HEK293 (cell line): Measurements from ENCODE around the gene SLC2A4.

Source experiments
- CTCF ChIP-seq: fragments of 450-650 bp; formaldehyde crosslinking; IDR thresholded peaks from 2 replicates; pipeline ENCODE4 v1.5.1; 2016; ENCODE audit warnings: missing biosample characterization, missing genetic modification characterization
- EGR2 ChIP-seq: fragments of 450-650 bp; formaldehyde crosslinking; IDR thresholded peaks from 2 replicates; pipeline ENCODE4 v1.5.1; 2016; ENCODE audit warnings: low read depth, missing biosample characterization, missing genetic modification characterization
- GLI2 ChIP-seq: fragments of 450-650 bp; formaldehyde crosslinking; IDR thresholded peaks from 2 replicates; pipeline ENCODE4; 2017; ENCODE audit warnings: missing biosample characterization, missing genetic modification characterization, low read depth, borderline replicate concordance
- GLIS1 ChIP-seq: fragments of 450-650 bp; formaldehyde crosslinking; IDR thresholded peaks from 2 replicates; pipeline ENCODE4 v1.5.1; 2016; ENCODE audit warnings: missing biosample characterization, missing genetic modification characterization
- GLIS2 ChIP-seq: fragments of 450-650 bp; formaldehyde crosslinking; IDR thresholded peaks from 2 replicates; pipeline ENCODE4 v1.5.1; 2016; ENCODE audit warnings: missing biosample characterization, missing genetic modification characterization
- INSM2 ChIP-seq: fragments of 450-650 bp; formaldehyde crosslinking; IDR thresholded peaks from 2 replicates; pipeline ENCODE4 v1.5.1; 2016; ENCODE audit warnings: missing biosample characterization, missing genetic modification characterization
- KLF1 ChIP-seq: fragments of 450-650 bp; formaldehyde crosslinking; IDR thresholded peaks from 2 replicates; pipeline ENCODE4 v1.5.1; 2016; ENCODE audit warnings: missing biosample characterization, missing genetic modification characterization
- KLF17 ChIP-seq: fragments of 450-650 bp; formaldehyde crosslinking; IDR thresholded peaks from 2 replicates; pipeline ENCODE4 v1.5.1; 2016; ENCODE audit warnings: missing biosample characterization, missing genetic modification characterization
- KLF9 ChIP-seq: fragments of 450-650 bp; formaldehyde crosslinking; IDR thresholded peaks from 2 replicates; pipeline ENCODE4 v1.5.1; 2016; ENCODE audit warnings: missing biosample characterization, missing genetic modification characterization, low read depth
- SP3 ChIP-seq: fragments of 450-650 bp; formaldehyde crosslinking; IDR thresholded peaks from 2 replicates; pipeline ENCODE4 v1.5.1; 2016; ENCODE audit warnings: missing biosample characterization, missing genetic modification characterization
- ZBTB20 ChIP-seq: fragments of 450-650 bp; formaldehyde crosslinking; IDR thresholded peaks from 2 replicates; pipeline ENCODE4 v1.5.1; 2016; ENCODE audit warnings: missing biosample characterization, missing genetic modification characterization
- ZNF10 ChIP-seq: fragments of 450-650 bp; formaldehyde crosslinking; IDR thresholded peaks from 2 replicates; pipeline ENCODE4 v1.5.1; 2017; ENCODE audit warnings: missing biosample characterization, missing genetic modification characterization
- ZNF121 ChIP-seq: fragments of 450-650 bp; formaldehyde crosslinking; IDR thresholded peaks from 2 replicates; pipeline ENCODE4 v1.5.1; 2016; ENCODE audit warnings: missing biosample characterization, missing genetic modification characterization
- ZNF169 ChIP-seq: fragments of 450-650 bp; formaldehyde crosslinking; IDR thresholded peaks from 2 replicates; pipeline ENCODE4 v1.5.1; 2016; ENCODE audit warnings: missing biosample characterization, missing genetic modification characterization
- ZNF423 ChIP-seq: fragments of 450-650 bp; formaldehyde crosslinking; IDR thresholded peaks from 2 replicates; pipeline ENCODE4 v1.5.1; 2016; ENCODE audit warnings: missing biosample characterization, missing genetic modification characterization
- ZNF677 ChIP-seq: fragments of 450-650 bp; IDR thresholded peaks from 2 replicates; pipeline ENCODE4 v1.5.0; 2018; ENCODE audit warnings: missing biosample characterization, mild to moderate bottlenecking, missing genetic modification characterization, moderate library complexity
- ZNF692 ChIP-seq: fragments of 450-650 bp; formaldehyde crosslinking; IDR thresholded peaks from 2 replicates; pipeline ENCODE4 v1.5.1; 2016; ENCODE audit warnings: missing biosample characterization, missing genetic modification characterization
- ZNF837 ChIP-seq: fragments of 450-650 bp; formaldehyde crosslinking; IDR thresholded peaks from 2 replicates; pipeline ENCODE4 v1.5.1; 2016; ENCODE audit warnings: missing biosample characterization, missing genetic modification characterization
- ZNF843 ChIP-seq: fragments of 450-650 bp; formaldehyde crosslinking; IDR thresholded peaks from 2 replicates; pipeline ENCODE4 v1.5.1; 2016; ENCODE audit warnings: missing biosample characterization, missing genetic modification characterization
- ZSCAN18 ChIP-seq: fragments of 450-650 bp; formaldehyde crosslinking; IDR thresholded peaks from 2 replicates; pipeline ENCODE4 v1.5.1; 2016; ENCODE audit warnings: missing biosample characterization, missing genetic modification characterization
- TF ChIP-seq, protein P1 (sequence below): fragments of 450-650 bp; formaldehyde crosslinking; IDR thresholded peaks from 2 replicates; pipeline ENCODE4 v1.5.1; 2016; ENCODE audit warnings: missing biosample characterization, missing genetic modification characterization, borderline replicate concordance
- TF ChIP-seq, protein P2 (sequence below): fragments of 450-650 bp; formaldehyde crosslinking; IDR thresholded peaks from 2 replicates; pipeline ENCODE4 v1.5.1; 2016; ENCODE audit warnings: missing biosample characterization, missing genetic modification characterization
- TF ChIP-seq, protein P3 (sequence below): fragments of 450-650 bp; formaldehyde crosslinking; IDR thresholded peaks from 2 replicates; pipeline ENCODE4 v1.5.1; 2016; ENCODE audit warnings: missing biosample characterization, missing genetic modification characterization

The SLC2A4 gene

DNA sequence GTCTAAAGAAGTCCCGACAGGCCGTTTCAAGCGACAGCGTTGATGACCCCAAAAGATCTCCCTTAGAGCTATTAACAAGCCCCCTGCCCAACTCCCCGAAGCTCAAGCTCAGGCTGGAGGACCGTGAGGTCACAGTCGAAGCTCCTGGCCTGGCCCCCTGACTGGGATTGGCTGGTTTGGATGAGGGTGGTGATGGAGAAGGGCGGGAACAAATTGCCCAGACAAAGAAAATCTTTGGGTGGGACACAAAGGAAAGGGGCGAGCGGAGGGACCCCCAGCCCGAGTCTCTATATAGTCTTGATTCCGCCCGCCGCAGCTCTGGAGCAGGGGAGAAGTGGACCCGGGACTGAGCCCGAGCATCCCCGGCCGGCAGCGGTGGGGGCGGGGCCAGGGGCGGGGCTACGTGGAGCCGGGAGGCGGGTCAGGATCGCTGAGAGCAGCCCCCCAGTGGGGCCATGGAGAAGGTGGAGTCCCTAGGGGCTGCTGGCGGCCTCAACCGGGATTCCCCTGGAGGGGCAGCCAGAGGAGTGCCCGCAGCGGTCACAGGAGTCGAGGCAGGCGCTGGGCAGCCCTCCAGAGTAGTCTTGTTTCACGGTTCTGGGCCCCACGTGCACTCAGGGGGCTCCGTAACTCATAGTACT, 48.6 kb downstream of the SLC2A4 start (continued):
- no peak for TF ChIP-seq ZNF837 (tag by site-specific recombination)
- TF ChIP-seq ZNF692 (tag by site-specific recombination), result peak; percentile 58
- peak; percentile 85 for TF ChIP-seq GLIS1 (tag by site-specific recombination)
- TF ChIP-seq GLI2, result no peak
- TF ChIP-seq ZNF677 (tag by site-specific recombination), result no peak
- no peak for TF ChIP-seq ZNF121
- TF ChIP-seq INSM2 (tag by site-specific recombination), result no peak
- TF ChIP-seq, protein P1, sequence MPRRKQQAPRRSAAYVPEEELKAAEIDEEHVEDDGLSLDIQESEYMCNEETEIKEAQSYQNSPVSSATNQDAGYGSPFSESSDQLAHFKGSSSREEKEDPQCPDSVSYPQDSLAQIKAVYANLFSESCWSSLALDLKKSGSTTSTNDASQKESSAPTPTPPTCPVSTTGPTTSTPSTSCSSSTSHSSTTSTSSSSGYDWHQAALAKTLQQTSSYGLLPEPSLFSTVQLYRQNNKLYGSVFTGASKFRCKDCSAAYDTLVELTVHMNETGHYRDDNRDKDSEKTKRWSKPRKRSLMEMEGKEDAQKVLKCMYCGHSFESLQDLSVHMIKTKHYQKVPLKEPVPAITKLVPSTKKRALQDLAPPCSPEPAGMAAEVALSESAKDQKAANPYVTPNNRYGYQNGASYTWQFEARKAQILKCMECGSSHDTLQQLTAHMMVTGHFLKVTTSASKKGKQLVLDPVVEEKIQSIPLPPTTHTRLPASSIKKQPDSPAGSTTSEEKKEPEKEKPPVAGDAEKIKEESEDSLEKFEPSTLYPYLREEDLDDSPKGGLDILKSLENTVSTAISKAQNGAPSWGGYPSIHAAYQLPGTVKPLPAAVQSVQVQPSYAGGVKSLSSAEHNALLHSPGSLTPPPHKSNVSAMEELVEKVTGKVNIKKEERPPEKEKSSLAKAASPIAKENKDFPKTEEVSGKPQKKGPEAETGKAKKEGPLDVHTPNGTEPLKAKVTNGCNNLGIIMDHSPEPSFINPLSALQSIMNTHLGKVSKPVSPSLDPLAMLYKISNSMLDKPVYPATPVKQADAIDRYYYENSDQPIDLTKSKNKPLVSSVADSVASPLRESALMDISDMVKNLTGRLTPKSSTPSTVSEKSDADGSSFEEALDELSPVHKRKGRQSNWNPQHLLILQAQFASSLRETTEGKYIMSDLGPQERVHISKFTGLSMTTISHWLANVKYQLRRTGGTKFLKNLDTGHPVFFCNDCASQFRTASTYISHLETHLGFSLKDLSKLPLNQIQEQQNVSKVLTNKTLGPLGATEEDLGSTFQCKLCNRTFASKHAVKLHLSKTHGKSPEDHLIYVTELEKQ, result no peak
- peak; percentile 96 for TF ChIP-seq ZNF423
- TF ChIP-seq KLF17 (tag by site-specific recombination), result no peak
- no peak for TF ChIP-seq EGR2 (tag by site-specific recombination)
- peak; percentile 4; the same call in 1 of the 2 replicates for TF ChIP-seq SP3 (tag by site-specific recombination)
- TF ChIP-seq ZNF169, result no peak
- TF ChIP-seq, protein P2, sequence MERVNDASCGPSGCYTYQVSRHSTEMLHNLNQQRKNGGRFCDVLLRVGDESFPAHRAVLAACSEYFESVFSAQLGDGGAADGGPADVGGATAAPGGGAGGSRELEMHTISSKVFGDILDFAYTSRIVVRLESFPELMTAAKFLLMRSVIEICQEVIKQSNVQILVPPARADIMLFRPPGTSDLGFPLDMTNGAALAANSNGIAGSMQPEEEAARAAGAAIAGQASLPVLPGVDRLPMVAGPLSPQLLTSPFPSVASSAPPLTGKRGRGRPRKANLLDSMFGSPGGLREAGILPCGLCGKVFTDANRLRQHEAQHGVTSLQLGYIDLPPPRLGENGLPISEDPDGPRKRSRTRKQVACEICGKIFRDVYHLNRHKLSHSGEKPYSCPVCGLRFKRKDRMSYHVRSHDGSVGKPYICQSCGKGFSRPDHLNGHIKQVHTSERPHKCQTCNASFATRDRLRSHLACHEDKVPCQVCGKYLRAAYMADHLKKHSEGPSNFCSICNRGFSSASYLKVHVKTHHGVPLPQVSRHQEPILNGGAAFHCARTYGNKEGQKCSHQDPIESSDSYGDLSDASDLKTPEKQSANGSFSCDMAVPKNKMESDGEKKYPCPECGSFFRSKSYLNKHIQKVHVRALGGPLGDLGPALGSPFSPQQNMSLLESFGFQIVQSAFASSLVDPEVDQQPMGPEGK (tag by site-specific recombination), result peak; percentile 72
- no peak for TF ChIP-seq ZNF10
- peak; percentile 82 for TF ChIP-seq GLIS2 (tag by site-specific recombination)
- TF ChIP-seq KLF1 (tag by site-specific recombination), result 0 out of 2 replicates have a peak, but pooled peaks have one; percentile 9
- no peak for TF ChIP-seq ZNF843 (tag by site-specific recombination)
- peak; percentile 17; the same call in 1 of the 2 replicates for TF ChIP-seq ZBTB20
- TF ChIP-seq KLF9 (tag by site-specific recombination), result peak; percentile 53
- no peak for TF ChIP-seq ZSCAN18 (tag by site-specific recombination)
- TF ChIP-seq CTCF (tag by site-specific recombination), result no peak
- TF ChIP-seq, protein P3, sequence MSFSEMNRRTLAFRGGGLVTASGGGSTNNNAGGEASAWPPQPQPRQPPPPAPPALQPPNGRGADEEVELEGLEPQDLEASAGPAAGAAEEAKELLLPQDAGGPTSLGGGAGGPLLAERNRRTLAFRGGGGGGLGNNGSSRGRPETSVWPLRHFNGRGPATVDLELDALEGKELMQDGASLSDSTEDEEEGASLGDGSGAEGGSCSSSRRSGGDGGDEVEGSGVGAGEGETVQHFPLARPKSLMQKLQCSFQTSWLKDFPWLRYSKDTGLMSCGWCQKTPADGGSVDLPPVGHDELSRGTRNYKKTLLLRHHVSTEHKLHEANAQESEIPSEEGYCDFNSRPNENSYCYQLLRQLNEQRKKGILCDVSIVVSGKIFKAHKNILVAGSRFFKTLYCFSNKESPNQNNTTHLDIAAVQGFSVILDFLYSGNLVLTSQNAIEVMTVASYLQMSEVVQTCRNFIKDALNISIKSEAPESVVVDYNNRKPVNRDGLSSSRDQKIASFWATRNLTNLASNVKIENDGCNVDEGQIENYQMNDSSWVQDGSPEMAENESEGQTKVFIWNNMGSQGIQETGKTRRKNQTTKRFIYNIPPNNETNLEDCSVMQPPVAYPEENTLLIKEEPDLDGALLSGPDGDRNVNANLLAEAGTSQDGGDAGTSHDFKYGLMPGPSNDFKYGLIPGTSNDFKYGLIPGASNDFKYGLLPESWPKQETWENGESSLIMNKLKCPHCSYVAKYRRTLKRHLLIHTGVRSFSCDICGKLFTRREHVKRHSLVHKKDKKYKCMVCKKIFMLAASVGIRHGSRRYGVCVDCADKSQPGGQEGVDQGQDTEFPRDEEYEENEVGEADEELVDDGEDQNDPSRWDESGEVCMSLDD (tag by site-specific recombination), result 0 out of 2 replicates have a peak, but pooled peaks have one; percentile 24
